Bone marrow (tissue), 2 donors: ENCODE measurements around the gene MORN2.

Experiments
- DNase-seq, 2 donors: peaks; one replicate each; lab custom pipeline; 2025; lab: John Stamatoyannopoulos, UW

MORN2 gene

GRCh38 chr2:38889575-38889974 is 13.8 kb downstream of the MORN2 start, which contains the start of gene ARHGEF33:
ARHGEF33 (plus strand) TSS chr2:38889875; CDS start chr2:38919448, 29,573 bp downstream.
- no peak for DNase-seq

DNA sequence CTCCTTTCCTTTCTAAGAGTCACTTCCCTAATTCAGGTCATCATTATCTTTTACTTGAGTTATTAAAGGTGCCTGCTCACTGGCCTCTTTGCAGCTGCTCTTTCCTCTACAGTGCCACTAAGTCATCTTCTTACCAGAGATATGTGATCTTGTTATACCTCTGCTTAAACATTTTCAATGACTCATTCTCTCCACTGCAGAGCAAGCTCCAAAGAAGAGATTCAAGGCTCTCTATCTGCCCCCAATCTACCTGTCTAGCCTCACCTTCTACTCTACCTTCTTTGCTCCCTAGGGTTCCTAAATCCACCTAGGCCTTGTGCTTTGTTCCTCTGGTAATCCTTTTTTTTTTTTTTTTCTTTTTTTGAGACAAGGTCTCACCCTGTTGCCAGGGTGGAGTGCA is 17.0 kb downstream of the MORN2 start:
- DNase-seq: no peak

DNA sequence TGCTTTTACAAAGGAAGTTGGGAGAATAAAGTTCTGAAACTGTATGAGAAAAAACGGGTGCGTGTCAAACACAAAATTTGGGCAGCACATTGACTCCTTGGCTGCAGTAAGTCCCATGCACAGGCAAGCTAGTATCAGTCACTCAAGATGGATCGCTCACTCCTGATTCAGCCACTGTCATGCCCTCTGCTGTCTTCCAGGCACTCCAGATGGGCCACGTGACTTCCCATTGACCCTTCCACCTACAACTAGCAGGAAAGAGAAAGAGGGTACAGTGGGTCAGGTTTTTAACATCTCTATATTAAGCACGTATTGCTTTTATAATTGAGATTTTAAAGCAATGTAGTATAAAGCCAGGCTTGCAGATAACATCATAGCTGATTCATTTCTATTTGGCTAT is 22.5 kb downstream of the MORN2 start:
- no peak for DNase-seq

DNA sequence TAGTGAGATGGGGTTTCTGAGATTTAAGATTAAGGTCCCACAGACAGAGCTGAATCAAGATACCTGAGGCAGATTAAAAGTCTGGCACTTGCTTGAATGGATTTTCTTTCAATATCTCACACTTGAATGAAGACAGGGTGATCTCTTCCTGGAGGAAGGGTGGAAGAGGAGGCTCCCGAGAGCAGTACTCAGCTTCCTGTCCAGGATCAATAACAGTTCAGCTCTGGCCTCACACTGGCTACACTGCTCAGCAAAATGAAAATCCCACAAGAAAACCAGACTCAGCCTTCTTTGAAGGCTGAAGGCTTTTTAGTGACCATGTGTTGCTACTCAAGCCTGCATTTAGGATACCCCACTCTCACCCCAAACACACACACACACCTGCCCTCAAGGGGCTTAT is 24.9 kb downstream of the MORN2 start:
- DNase-seq: no peak

DNA sequence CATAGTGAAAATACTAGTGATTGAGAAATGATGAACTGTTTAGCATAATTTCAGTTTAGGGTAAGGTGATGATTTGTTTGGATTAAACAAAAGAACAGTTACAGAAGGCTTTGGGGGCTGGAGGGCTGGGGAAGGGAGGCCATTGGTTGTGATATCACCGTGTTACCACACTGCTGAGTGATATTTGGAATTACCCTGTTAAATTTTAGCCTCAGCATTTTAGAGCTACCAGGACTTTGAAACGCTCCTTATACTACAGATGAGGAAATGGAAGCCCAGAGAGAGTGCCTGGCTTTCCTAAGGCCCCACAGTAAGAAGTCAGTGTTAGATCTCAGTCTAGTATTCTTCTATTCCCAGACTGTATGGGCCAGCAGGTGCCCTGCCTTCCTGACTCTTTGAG is 29.5 kb downstream of the MORN2 start:
- DNase-seq: no peak

DNA sequence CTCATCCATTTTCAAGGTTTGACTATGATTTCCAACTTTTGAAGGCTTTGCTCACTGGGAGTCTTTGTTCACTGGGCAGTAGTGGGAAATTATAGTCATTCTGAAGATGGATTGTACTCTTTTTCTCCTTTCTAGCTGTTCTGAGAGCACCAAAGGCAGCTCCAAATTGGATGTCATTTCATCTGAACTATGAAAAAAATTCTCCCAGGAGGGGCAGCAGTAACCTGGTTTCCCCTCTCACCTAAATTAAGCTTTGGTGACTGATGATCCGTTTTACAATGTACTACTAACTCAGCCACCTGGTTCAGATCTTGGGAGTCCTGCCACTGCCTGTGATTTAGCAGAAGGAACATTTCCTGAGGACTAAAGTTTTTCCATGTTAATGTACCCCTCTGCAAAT is 31.5 kb downstream of the MORN2 start:
- DNase-seq: no peak

- no peak for DNase-seq
Observed at GRCh38 chr2:38907743-38908562, 32.2 kb downstream of the MORN2 start.

DNA sequence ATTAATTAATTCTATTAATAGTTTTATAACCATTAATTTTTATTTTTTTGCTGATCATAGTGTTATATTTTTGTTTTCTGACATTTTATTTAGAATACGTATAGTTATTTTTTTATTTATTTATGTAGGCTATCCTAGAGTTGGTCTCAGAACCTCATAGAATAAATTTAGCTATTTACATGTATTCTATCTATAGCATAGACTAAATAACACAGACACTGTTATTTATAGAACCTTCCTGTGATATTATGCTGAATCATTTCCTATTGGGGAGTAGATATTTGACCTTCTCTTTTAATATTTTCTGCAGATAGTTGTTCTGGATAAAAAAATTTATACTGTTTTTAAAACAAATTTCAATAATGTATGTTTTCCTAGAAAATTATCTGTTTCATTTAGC is 34.1 kb downstream of the MORN2 start:
- DNase-seq: no peak

DNA sequence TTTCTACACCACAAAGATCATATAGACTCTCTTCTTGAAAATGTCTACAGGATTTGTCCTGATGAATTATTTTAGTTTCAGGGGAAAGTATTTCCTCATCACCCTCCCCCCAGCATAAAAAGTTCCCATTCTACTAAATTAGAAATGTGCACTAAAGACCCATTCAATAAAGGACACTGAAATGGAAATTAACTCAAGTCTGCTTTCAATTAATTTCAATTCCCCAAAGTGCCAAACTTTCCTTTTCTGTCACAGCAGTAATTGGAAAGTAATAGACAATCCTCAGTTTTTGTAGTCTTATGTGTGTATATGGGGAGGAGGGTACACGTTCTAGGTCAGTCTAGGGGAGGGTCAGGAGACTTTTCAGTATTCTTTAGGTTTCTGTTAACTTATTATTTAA is 35.4 kb downstream of the MORN2 start:
- DNase-seq: no peak

- no peak for DNase-seq
Observed at GRCh38 chr2:38912619-38913018, 36.8 kb downstream of the MORN2 start.

DNA sequence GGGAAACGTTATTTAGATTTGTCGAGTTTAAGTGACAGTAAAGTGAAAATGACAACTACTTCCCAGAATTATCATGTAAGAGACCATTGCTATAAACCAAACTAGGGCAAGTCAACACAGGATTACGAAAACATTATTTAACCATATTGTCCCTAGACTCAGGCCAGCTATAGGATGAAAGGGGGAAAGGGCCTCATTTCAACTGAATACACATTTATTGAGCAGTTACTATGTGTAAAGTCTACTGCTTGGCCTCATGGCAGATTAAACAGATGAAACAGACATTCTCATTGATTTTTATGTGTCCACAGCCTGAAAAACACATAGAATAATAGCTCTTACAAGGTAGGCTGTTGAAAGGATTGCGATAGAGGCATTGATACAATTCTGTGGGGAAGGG is 46.6 kb downstream of the MORN2 start:
- DNase-seq: no peak

- DNase-seq: no peak
Observed at GRCh38 chr2:38922902-38923301, 47.1 kb downstream of the MORN2 start.

- no peak for DNase-seq
Observed at GRCh38 chr2:38925982-38926381, 50.2 kb downstream of the MORN2 start.

GRCh38 chr2:38930600-38930999 is 54.8 kb downstream of the MORN2 start:
- no peak for DNase-seq
